NB4 (cell line): ENCODE measurements around the gene CDK9.
"Not testable (repeated sequence)": the region's sequence is repeated elsewhere in the genome, so short reads cannot be mapped to it uniquely, and the experiment has no call there.

Experiments
- DNase-seq: peaks from one replicate; pipeline ENCODE4 v3.0.0; 2010; ENCODE audit warnings: low read depth
- H3K4me3 ChIP-seq: one replicate; pipeline ENCODE4 v1.5.1; 2011; ENCODE audit warnings: mild to moderate bottlenecking, low read depth, low read length, moderate library complexity
- MAX ChIP-seq: IDR thresholded peaks from 2 replicates; pipeline ENCODE4 v1.6.1; 2011; ENCODE audit warnings: low read depth, low read length
- MYC ChIP-seq: IDR thresholded peaks from 2 replicates; pipeline ENCODE4 v1.6.1; 2011; ENCODE audit warnings: low read depth, low read length
- POLR2A ChIP-seq: IDR thresholded peaks from 2 replicates; pipeline ENCODE4 v1.6.1; 2011; ENCODE audit warnings: mild to moderate bottlenecking; ENCODE audit not compliant: insufficient read length; ENCODE audit errors: extremely low read depth
- TF ChIP-seq, protein P1 (sequence below): IDR thresholded peaks from one replicate; pipeline ENCODE4 v1.5.1; 2012; ENCODE audit warnings: low read depth, low read length

CDK9 gene

DNA sequence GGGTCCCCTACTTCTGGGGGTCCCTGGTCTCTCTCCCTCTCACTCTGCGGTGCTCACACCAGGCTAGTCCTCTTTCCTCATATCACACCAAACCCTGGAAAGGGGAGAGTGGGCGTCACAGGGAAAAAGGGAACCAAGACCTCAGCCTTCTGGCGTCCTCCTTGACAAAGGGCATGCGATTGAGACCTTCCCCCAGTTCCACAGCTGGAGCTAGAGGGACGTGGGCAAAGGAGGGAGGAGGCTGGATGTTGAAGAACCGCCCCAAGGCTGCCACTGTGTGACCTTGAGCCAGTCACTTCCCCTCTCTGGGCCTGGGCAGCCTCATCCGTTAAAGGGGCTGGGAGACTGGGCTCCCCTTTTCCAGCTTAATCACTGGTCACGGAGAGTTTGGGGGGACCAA, 32.2 kb upstream of the CDK9 start:
- TF ChIP-seq MAX (no peak), POLR2A (no peak), MYC (no peak)
- TF ChIP-seq, protein P1, sequence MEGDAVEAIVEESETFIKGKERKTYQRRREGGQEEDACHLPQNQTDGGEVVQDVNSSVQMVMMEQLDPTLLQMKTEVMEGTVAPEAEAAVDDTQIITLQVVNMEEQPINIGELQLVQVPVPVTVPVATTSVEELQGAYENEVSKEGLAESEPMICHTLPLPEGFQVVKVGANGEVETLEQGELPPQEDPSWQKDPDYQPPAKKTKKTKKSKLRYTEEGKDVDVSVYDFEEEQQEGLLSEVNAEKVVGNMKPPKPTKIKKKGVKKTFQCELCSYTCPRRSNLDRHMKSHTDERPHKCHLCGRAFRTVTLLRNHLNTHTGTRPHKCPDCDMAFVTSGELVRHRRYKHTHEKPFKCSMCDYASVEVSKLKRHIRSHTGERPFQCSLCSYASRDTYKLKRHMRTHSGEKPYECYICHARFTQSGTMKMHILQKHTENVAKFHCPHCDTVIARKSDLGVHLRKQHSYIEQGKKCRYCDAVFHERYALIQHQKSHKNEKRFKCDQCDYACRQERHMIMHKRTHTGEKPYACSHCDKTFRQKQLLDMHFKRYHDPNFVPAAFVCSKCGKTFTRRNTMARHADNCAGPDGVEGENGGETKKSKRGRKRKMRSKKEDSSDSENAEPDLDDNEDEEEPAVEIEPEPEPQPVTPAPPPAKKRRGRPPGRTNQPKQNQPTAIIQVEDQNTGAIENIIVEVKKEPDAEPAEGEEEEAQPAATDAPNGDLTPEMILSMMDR = no peak
- DNase-seq = no peak
- no peak overlapping the region for H3K4me3 ChIP-seq

DNA sequence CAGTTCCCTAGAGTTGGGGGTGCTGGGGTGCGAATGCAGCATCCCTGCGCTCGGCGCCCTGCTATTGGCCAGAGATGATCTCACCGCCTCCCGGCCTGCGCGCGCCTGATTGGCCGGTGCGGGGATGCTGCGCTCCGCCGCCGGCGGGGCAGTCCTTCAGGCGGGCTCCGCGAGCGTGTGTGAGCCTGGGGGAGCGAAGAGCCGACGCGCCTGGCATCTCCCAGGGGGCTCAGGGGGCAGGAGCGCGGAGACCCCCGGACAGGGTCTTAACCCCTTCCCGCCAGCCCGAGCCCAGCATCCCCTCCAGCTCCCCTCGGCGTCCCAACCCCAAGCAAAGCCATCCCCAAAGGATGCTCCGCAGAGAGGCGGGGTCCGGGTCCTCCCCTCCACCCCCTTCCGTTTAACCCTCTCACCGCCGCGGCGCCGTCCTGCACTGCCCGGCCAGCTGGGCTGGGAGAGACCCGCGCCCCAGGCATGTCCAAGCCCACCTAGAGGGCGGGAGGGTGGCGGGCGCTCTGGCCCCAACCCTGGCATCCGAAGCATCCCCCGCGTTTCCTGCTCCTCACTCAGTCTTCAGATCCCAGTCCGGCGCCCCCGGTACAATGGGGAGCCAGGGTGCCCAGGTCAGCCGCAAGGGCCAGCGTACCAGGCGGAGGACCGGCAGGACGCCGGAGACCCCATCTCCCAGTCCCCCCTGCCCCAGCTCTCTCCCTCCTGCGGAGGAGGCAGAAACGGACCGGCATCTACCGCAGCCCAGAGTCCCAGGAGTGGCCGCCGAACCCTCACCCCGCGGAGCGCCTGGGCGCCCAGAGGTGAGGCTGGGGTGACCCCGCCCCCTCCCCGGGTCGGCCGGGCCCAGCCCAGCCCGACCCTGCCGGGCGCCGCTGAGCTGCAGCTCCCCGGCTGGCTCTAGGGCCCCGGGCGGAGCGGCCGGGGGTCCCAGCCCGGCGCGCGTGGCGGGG, 31.5 kb upstream of the CDK9 start:
- TF ChIP-seq, protein P1 = no peak
- no peak for TF ChIP-seq POLR2A
- no peak for TF ChIP-seq MAX
- no peak for TF ChIP-seq MYC
- no peak for DNase-seq
- no peak overlapping the region for H3K4me3 ChIP-seq

DNA sequence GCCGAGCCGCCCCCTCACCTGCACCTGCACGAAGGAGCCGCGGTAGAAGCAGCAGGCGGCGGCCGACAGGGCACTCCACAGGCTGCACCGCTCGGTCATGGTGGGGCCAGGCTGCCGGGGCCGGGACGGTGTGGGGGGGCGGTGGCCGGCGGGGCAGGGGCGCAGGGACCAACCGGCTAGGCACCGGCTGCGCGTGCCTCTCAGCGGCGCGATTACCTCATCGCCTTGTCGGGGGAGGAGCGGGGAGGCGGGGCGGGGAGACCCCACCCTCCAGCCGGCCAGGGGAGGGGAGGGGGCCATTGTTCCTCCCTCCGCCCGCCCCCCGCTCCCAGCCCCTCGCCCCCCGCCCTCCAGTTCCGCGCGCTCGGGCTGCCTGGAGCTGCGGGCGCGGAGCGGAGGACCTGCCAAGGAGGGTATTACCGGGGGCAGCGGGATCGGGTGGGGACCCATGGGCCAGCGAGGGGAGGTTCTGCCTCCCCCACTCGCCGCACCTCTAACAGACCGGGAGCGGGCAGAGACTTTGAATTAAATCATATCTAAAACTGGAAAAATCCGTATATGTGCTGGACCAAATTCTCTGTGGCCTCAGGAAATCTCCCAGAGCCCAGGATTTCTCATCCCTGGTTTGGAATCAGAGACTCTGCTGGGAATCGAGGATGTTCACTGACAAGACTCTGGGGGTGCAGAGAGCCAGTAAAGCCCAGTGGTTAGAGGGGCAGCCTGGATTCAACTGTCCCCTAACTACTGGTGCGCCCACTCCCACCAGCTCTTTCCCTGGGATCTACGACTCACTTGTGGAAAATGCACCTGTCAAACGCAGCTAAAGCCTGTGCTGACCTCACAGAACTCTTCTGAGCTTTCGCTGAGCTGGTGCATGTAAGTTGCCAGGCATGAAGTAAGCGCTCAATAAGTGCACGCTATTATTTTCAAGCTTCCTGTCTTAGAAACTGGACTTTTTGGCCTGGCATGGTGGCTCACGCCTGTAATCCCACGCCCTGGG, 30.5 kb upstream of the CDK9 start:
- no peak overlapping the region for H3K4me3 ChIP-seq
- no peak for DNase-seq
- TF ChIP-seq MYC (no peak), POLR2A (no peak), MAX (no peak)
- TF ChIP-seq, protein P1 = no peak

DNA sequence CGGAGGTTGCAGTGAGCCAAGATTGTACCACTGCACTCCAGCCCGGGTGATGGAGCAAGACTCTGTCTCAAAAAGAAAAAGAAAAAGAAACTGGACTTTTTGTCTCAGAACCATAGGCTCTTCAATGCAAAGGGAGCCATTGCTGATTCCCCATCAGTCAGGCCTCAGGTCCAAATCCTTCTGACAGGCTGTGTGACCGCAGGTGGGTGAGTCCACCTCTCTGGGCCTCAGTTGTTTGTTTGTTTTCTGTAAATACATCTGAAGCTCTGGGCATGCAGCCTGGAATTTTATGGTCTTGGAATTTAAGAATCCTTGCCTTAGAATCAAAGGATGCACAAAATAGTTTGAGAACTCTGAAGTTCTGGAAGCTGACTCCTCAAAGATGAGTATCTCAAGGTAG, 29.6 kb upstream of the CDK9 start:
- no peak overlapping the region for H3K4me3 ChIP-seq
- no peak for DNase-seq
- no peak for TF ChIP-seq MYC
- TF ChIP-seq, protein P1 = no peak
- no peak for TF ChIP-seq MAX
- TF ChIP-seq POLR2A = no peak

- H3K4me3 ChIP-seq, DNase-seq: not testable (repeated sequence)
Measured at GRCh38 chr9:127756776-127757175, 29.1 kb upstream of the CDK9 start.

- TF ChIP-seq, protein P1 = no peak
- TF ChIP-seq MYC (no peak), POLR2A (no peak), MAX (no peak)
- H3K4me3 ChIP-seq = no peak overlapping the region
- peak; percentile 15 for DNase-seq
Measured at GRCh38 chr9:127758843-127759242, 27.0 kb upstream of the CDK9 start.
